HepG2 (cell line): ENCODE results near the gene TMEM240. TPM values are rescaled to one million over a fixed set of nuclear protein-coding genes. Genes with fewer than 3 reads are reported as not detected.
A peak's percentile ranks its signal among the peaks of the same experiment; 100 is the strongest.
"Not testable (repeated sequence)": the region's sequence is repeated elsewhere in the genome, so short reads cannot be mapped to it uniquely, and the experiment has no call there.

Experiments used
- ATAC-seq: fragments of 200-7000 bp; cut with Tn5 transposase; 3 replicates; pipeline ENCODE4 v1.9.1; 2020; ENCODE audit warnings: mild to moderate bottlenecking, moderate library complexity
- BruUV-seq: library from RNA; stranded (reverse); fragments of 400-500 nt; replicated peaks from 2 replicates; lab custom pipeline; 2021; lab: Mats Ljungman, UMichigan
- CTCF ChIA-PET: fragments of 300-600 bp; formaldehyde crosslinking; extraction: SDS; loops from one replicate; lab custom pipeline; 2021; ENCODE audit warnings: low total read pairs, inconsistent platforms, low intra/inter-chr PET ratio; lab: Yijun Ruan, JAX
- POLR2A ChIA-PET: fragments of 350-600 bp; sonication (Branson Sonifier 250); formaldehyde crosslinking; loops from one replicate; lab custom pipeline; 2020; ENCODE audit warnings: antibody characterized with exemption, inconsistent platforms; lab: Yijun Ruan, JAX
- DNase-seq: peaks from one replicate; pipeline ENCODE4 v3.0.0-alpha.2; 2015; ENCODE audit warnings: low spot score
- FAIRE-seq: peaks from 3 replicates; lab custom pipeline; 2011; peaks lifted over from hg19 to GRCh38; lab: Jason Lieb, UNC
- H2AFZ ChIP-seq: one replicate; pipeline ENCODE4 v1.6.1; 2011; ENCODE audit warnings: low read length, inconsistent platforms
- H3K27ac ChIP-seq: fragments of 300-600 bp; 3 replicates; pipeline ENCODE4 v1.8.0; 2011; ENCODE audit warnings: mixed run types, mild to moderate bottlenecking, mixed read lengths, low read length, inconsistent platforms; ENCODE audit not compliant: insufficient read depth; ENCODE audit errors: extremely low read length
- H3K27me3 ChIP-seq, 2 experiments: fragments of 200-600 bp in 1 of 2; 2 replicates in 1 of 2; 3 replicates in 1 of 2; pipeline versions ENCODE4 v1.6.0 to v1.8.0; 2011; ENCODE audit warnings: low read length in 2 of 2, mild to moderate bottlenecking in 2 of 2, moderate library complexity in 2 of 2, inconsistent platforms in 1 of 2; ENCODE audit not compliant: insufficient read depth in 2 of 2, control insufficient read depth in 1 of 2
- H3K36me3 ChIP-seq, 2 experiments: fragments of 200-600 bp in 1 of 2; replicated peaks in 1 of 2; 2 replicates in 1 of 2; 3 replicates in 1 of 2; pipeline versions ENCODE4 v1.5.1 to v1.8.0; 2011; ENCODE audit warnings: low read length in 2 of 2, inconsistent platforms in 1 of 2; ENCODE audit not compliant: insufficient read depth in 2 of 2, control insufficient read depth in 1 of 2
- H3K4me1 ChIP-seq: 2 replicates; pipeline ENCODE4 v1.5.1; 2012; ENCODE audit warnings: low read length, inconsistent platforms; ENCODE audit not compliant: insufficient read depth
- H3K4me2 ChIP-seq: 2 replicates; pipeline ENCODE4 v1.6.0; 2011; ENCODE audit warnings: low read depth, low read length, inconsistent platforms
- H3K4me3 ChIP-seq, 3 experiments: fragments of 200-600 bp in 1 of 3; sonication (generic), shearing (Covaris generic) in 1 of 3; replicated peaks in 1 of 3; 2 replicates each; pipeline ENCODE4 v1.5.1; 2011 to 2016; ENCODE audit warnings: low read length in 3 of 3, inconsistent platforms in 2 of 3, low read depth in 2 of 3, mild to moderate bottlenecking in 2 of 3, control low read depth in 1 of 3, mixed read lengths in 1 of 3; ENCODE audit not compliant: insufficient read depth in 1 of 3
- H3K79me2 ChIP-seq: one replicate; pipeline ENCODE4 v1.6.1; 2011; ENCODE audit warnings: low read length, inconsistent platforms; ENCODE audit not compliant: insufficient read depth
- H3K9ac ChIP-seq: 2 replicates; pipeline ENCODE4 v1.6.0; 2011; ENCODE audit warnings: mild to moderate bottlenecking, low read depth, low read length, inconsistent platforms; ENCODE audit not compliant: insufficient read depth
- H3K9me3 ChIP-seq: 2 replicates; pipeline ENCODE4 v1.5.1; 2012; ENCODE audit warnings: mild to moderate bottlenecking, low read length
- H4K20me1 ChIP-seq: 2 replicates; pipeline ENCODE4 v1.6.0; 2011; ENCODE audit warnings: inconsistent platforms, mild to moderate bottlenecking, low read length, moderate library complexity; ENCODE audit not compliant: insufficient read depth
- STAT5B ChIP-seq: sonication (generic); formaldehyde crosslinking; IDR thresholded peaks from 2 replicates; pipeline ENCODE4 v1.4.0; 2020; ENCODE audit warnings: missing genetic modification reagents
- WGBS: methylation state at CpG from one replicate; pipeline ENCODE4 v1.1.6; 2017; ENCODE audit warnings: low lambda C conversion rate; 5-methylcytosine and 5-hydroxymethylcytosine counted together
- in situ Hi-C: cut with HindIII; loops from 2 replicates; pipeline ENCODE4 v1.10.0; 2017; ENCODE audit warnings: low pct_unique_long_range_greater_than_20kb; ENCODE audit not compliant: extremely low pct_ligation_motif_present
- intact Hi-C: fragments of 100-400 bp; cut with micrococcal nuclease; formaldehyde crosslinking; loops from one replicate; pipeline ENCODE4 v1.10.0; 2022; ENCODE audit not compliant: unreplicated experiment
- polyA plus RNA-seq, 8 experiments: library from polyadenylated mRNA; depleted of rRNA in 3 of 8; stranded (reverse) in 7 of 8; unstranded in 1 of 8; fragments of >200 nt; fragmentation: Illumina TruSeq in 4 of 8; extraction: Trizol in 4 of 8; gene quantifications; 2 replicates each; pipeline versions ENCODE4 v1.2.1 to v1.2.3, GENCODE V29; 2011 to 2016; ENCODE audit warnings: low read depth in 4 of 8, missing spikeins in 1 of 8, mixed read lengths in 1 of 8; ENCODE audit not compliant: insufficient read depth in 1 of 8
- total RNA-seq, 5 experiments: library from RNA; depleted of rRNA; stranded (reverse); fragments of >200 nt; fragmentation: Illumina TruSeq; extraction: Trizol; gene quantifications; 2 replicates each; pipeline ENCODE4 v1.2.3, GENCODE V29; 2016; ENCODE audit warnings: low read depth in 1 of 5
- TF ChIP-seq, protein P1 (sequence below): sonication (generic); formaldehyde crosslinking; IDR thresholded peaks from 2 replicates; pipeline ENCODE4 v1.4.0; 2020; ENCODE audit warnings: missing genetic modification reagents
- TF ChIP-seq, protein P2 (sequence below): sonication (generic); formaldehyde crosslinking; IDR thresholded peaks from 2 replicates; pipeline ENCODE4 v1.4.0; 2020; ENCODE audit warnings: missing genetic modification reagents
- TF ChIP-seq, protein P3 (sequence below): sonication (generic); formaldehyde crosslinking; IDR thresholded peaks from 2 replicates; pipeline ENCODE4 v1.4.0; 2020; ENCODE audit warnings: missing genetic modification reagents

Gene TMEM240
- total and polyA plus RNA-seq, 2 of the 13 experiments (the other 11 are each of a cell fraction or from before 2014, with no cell fraction given), result 0.17 TPM; not detected in 1

DNA sequence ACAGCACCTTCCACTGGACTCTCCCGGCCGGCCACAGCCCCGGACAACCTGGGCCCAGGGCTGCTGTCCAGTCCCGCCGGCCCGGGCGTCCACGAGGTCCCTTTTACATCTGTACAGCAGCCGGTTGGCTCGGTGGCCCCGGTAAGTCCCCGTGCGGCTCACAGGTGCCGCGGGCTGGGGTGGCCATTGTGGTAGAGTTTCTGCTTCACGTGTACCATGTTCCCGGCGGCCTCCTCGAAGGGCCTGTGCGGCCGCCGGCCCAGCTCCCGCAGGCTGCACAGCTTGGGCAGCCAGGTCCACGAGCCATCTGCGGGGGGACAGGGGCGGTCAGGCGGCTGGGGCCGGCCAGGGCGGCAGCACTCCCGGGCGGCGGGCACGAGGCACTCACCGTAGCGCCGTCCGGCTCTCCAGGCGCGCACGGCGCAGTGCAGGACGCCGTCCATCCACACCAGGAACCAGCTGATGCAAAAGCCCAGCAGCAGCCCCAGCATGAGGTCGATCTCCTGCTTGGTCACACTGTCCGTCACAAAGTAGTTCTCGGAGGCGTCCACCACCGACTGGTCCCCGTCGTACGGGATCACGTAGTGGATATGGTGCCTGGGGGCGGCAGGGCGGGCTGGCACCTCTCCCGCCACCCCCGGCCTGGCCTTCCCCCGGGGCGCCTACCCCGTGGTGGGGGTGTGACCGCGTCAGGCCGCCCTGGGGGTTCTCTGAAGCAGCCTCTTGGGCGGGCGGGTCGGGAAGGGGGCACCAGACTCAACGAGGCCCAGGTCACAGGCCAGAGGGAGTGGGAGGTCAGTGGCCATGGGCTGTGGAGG lies 5.0 kb downstream of the TMEM240 start (continued):
- TF ChIP-seq, protein P1, sequence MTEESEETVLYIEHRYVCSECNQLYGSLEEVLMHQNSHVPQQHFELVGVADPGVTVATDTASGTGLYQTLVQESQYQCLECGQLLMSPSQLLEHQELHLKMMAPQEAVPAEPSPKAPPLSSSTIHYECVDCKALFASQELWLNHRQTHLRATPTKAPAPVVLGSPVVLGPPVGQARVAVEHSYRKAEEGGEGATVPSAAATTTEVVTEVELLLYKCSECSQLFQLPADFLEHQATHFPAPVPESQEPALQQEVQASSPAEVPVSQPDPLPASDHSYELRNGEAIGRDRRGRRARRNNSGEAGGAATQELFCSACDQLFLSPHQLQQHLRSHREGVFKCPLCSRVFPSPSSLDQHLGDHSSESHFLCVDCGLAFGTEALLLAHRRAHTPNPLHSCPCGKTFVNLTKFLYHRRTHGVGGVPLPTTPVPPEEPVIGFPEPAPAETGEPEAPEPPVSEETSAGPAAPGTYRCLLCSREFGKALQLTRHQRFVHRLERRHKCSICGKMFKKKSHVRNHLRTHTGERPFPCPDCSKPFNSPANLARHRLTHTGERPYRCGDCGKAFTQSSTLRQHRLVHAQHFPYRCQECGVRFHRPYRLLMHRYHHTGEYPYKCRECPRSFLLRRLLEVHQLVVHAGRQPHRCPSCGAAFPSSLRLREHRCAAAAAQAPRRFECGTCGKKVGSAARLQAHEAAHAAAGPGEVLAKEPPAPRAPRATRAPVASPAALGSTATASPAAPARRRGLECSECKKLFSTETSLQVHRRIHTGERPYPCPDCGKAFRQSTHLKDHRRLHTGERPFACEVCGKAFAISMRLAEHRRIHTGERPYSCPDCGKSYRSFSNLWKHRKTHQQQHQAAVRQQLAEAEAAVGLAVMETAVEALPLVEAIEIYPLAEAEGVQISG (CRISPR knock-in tag), result no peak

DNA sequence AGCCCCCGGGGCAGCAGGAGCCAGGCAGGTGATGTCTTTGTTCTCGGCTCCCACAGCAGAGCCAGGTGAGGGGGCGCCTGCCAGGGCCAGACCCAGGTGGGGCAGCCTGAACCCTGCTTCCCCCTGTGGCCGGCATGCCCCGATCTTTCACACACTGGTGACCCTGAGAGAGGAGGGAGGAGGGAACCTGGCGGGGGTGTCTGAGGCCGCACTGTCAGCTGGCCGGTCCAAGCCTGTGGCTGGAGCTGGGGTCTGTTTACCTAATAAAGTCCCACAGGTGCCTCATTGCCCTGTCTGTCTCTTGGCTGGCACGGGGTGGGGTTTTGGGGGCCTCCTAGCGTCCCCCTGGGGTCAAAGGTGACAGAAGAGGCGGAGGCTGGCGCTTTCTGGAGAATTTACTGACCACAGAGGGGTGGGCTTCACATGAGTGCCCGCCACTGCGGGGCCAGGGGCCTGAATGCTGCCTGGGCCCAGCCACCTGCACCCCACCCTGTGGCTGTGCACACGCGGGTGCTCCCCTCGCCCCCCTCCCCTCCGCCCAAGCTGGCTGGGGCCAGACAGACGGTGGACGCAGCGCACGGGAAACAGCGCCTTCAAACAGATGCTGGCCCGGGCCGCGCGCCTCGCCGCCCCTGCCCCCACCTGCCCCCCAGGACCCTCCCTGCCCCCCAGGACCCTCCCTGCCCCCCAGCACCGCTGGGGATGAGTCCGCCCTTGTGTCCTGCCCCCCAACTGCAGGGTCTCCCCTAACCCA lies 5.8 kb downstream of the TMEM240 start:
- FAIRE-seq (no peak), ATAC-seq (peak; percentile 4; the same call in 2 of the 3 replicates)
- no peak for TF ChIP-seq STAT5B (CRISPR knock-in tag)
- TF ChIP-seq, protein P2, sequence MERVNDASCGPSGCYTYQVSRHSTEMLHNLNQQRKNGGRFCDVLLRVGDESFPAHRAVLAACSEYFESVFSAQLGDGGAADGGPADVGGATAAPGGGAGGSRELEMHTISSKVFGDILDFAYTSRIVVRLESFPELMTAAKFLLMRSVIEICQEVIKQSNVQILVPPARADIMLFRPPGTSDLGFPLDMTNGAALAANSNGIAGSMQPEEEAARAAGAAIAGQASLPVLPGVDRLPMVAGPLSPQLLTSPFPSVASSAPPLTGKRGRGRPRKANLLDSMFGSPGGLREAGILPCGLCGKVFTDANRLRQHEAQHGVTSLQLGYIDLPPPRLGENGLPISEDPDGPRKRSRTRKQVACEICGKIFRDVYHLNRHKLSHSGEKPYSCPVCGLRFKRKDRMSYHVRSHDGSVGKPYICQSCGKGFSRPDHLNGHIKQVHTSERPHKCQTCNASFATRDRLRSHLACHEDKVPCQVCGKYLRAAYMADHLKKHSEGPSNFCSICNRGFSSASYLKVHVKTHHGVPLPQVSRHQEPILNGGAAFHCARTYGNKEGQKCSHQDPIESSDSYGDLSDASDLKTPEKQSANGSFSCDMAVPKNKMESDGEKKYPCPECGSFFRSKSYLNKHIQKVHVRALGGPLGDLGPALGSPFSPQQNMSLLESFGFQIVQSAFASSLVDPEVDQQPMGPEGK (CRISPR knock-in tag), result 0 out of 2 replicates have a peak, but pooled peaks have one; percentile 12
- TF ChIP-seq, protein P3, sequence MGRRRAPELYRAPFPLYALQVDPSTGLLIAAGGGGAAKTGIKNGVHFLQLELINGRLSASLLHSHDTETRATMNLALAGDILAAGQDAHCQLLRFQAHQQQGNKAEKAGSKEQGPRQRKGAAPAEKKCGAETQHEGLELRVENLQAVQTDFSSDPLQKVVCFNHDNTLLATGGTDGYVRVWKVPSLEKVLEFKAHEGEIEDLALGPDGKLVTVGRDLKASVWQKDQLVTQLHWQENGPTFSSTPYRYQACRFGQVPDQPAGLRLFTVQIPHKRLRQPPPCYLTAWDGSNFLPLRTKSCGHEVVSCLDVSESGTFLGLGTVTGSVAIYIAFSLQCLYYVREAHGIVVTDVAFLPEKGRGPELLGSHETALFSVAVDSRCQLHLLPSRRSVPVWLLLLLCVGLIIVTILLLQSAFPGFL, result no peak
- TF ChIP-seq, all 625 proteins: peak for 1
- H2AFZ ChIP-seq, result no peak overlapping the region
- in situ Hi-C loops (no loop called here), intact Hi-C loops (no loop called here)
- no peaks in the 10 kb centered on the region for H3K79me2 ChIP-seq
- ChIA-PET CTCF (no interaction called here), POLR2A (no interaction called here)
- H4K20me1 ChIP-seq, result no peaks in the 10 kb centered on the region
- WGBS, result 86% methylated on average over 2 of the region's 31 CpGs
- H3K4me3 ChIP-seq, result no peak overlapping the region
- no peak overlapping the region for H3K4me2 ChIP-seq
- no peak overlapping the region for H3K27ac ChIP-seq
- no peak overlapping the region for H3K9ac ChIP-seq
- H3K9me3 ChIP-seq, result no peaks in the 10 kb centered on the region
- DNase-seq, result no peak
- H3K27me3 ChIP-seq, result no peaks in the 10 kb centered on the region
- BruUV-seq, result no TSS peak
- peaks cover 4 to 5% of the 10 kb centered on the region in 2 experiments; a peak in 4 of 5 replicates for H3K36me3 ChIP-seq
- H3K4me1 ChIP-seq, result no peaks in the 10 kb centered on the region

DNA sequence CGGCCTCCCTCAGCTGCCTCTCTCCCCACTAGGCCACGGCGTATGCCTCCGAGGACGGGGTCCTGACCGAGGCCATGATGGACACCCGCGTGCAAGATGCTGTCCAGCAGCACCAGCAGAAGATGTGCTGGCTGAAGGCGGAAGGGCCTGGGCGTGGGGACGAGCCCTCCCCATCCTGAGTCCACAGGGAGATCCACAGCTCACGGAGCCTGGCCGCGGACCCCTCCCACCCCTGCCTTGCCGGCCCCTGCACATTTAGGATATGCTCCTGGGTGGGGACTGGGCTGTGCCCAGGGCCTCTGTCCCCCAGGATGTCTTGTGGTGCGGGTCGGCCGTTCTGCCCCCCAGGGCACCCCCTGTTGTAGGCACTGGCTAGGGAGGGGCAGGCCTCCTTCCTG lies 6.5 kb downstream of the TMEM240 start:
- no CpG with 5 or more reads among the region's 18 CpGs for WGBS
- H2AFZ ChIP-seq, H4K20me1 ChIP-seq, intact Hi-C loops, CTCF ChIA-PET, H3K79me2 ChIP-seq, H3K9ac ChIP-seq, FAIRE-seq, in situ Hi-C loops, DNase-seq, H3K4me1 ChIP-seq, H3K4me3 ChIP-seq, POLR2A ChIA-PET, H3K4me2 ChIP-seq, H3K36me3 ChIP-seq, BruUV-seq, H3K27ac ChIP-seq, H3K27me3 ChIP-seq, ATAC-seq, H3K9me3 ChIP-seq: not testable (repeated sequence)
